Fibroblast of pulmonary artery (primary cell): ENCODE results near the gene LENG8.
"Not testable (repeated sequence)": the region's sequence is repeated elsewhere in the genome, so short reads cannot be mapped to it uniquely, and the experiment has no call there.

Source experiments
- DNase-seq: peaks from one replicate; pipeline ENCODE4 v3.0.0-alpha.2; 2010; ENCODE audit warnings: low read depth
- H3K4me3 ChIP-seq: replicated peaks from 2 replicates; pipeline ENCODE4 v1.5.1; 2011; ENCODE audit warnings: low read depth, mild to moderate bottlenecking, control low read depth, low read length, moderate library complexity
- TF ChIP-seq, protein P1 (sequence below): IDR thresholded peaks from 2 replicates; pipeline ENCODE4 v1.5.1; 2011; ENCODE audit warnings: mild to moderate bottlenecking, control low read depth, low read length, inconsistent platforms; ENCODE audit errors: missing control alignments

Gene LENG8

DNA sequence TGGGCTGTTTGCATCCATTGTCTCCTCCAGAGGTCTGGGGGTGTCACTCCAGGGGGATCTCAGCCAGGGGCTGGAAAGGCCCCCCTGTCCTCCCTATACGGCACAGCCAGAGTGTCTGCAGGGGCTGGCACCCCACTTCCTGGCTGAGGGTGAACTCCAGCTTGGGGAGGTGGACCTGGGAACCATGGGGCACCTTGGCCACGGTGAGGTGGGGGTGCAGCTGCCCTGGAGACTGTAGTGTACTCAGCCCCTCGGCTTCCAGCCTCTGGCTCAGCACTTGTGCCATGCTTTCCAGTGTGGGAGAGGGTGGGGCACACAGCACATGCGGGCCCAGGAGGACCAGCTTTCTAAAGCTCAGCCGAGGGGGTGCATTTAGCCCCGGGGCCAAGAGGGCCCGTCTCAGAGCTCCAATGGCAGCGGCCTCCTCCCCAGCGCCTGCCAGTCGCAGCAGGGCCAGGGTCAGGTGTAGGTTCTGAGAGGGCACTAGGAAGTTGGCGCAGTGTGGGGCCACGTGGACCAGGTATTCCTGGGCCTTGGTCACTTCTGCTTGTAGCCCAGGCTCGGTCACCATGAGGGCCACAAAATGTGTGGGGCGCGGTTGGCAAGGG, 13.2 kb downstream of the LENG8 start:
- TF ChIP-seq, protein P1, sequence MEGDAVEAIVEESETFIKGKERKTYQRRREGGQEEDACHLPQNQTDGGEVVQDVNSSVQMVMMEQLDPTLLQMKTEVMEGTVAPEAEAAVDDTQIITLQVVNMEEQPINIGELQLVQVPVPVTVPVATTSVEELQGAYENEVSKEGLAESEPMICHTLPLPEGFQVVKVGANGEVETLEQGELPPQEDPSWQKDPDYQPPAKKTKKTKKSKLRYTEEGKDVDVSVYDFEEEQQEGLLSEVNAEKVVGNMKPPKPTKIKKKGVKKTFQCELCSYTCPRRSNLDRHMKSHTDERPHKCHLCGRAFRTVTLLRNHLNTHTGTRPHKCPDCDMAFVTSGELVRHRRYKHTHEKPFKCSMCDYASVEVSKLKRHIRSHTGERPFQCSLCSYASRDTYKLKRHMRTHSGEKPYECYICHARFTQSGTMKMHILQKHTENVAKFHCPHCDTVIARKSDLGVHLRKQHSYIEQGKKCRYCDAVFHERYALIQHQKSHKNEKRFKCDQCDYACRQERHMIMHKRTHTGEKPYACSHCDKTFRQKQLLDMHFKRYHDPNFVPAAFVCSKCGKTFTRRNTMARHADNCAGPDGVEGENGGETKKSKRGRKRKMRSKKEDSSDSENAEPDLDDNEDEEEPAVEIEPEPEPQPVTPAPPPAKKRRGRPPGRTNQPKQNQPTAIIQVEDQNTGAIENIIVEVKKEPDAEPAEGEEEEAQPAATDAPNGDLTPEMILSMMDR = no peak
- DNase-seq = no peak
- peak overlapping the region; percentile 58 for H3K4me3 ChIP-seq

DNA sequence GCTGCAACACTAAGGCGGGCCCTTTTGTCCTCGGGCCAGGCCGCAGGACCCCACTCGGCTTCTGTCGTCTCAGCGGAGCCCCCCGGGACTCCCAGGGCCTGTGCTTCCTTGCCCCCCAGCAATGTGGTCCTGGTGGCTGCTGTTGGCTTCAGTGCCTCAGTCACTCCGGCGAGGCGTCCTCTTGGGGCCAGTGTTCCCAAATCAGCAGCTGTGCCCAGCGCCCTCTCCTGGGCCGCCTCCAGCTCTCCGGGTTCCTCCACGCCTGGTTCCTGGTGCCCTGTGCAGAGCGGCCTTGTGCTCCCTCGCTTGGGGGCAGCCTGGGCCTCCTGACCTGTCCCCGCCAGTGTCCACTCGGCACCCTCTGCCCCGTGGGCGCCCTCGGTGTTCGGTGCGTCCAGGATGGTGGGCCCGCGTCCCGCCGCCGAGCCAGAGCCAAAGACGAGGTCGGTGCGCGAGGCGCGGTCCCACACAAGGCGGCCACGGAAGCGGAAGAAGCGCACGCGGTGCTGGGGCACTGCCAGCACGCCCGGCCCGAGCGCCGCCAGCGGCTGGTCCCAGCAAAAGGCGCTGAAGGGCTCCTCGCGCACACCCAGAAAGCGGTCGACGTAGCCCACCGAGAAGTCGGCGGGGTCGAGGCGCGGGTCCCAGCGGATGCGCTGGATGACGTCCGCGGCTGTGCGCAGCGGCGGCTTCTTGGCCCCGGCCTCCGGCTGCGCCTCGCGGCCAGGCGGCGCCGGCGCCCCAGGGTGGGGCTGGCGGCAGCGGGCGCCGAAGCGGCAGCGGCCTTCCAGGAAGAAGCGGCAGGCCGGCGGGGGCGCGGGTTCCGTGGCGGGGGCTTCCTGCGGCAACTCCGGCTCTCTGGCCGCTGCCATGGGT, 13.9 kb downstream of the LENG8 start:
- TF ChIP-seq, protein P1 = peak; percentile 15
- DNase-seq = peak; percentile 70
- H3K4me3 ChIP-seq = peak overlapping the region; percentile 58

DNA sequence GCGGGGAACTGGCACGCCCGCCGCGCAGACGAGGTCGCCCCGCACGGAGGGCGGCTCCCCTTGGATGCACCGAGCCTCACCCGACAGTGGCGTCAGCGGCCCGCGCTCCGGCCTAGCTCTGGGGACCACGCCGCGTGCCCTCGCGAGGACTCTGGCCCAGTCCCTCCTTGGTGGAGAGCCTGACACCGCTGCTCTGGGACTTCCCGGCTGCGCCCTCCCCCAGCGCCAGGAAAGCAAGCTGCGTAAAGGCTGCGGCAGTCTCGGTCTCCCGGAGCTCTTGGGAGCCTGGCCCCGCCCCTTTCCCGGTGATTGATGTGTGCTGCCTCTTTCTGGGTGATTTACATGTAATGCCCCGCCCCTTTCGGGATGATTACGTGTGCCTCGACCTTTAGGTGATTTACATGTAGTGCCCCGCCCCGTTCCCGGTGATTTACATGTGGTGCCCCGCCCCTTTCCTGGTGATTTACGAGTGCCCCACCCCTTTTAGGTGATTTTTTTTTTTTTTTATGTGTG, 14.6 kb downstream of the LENG8 start, which contains the start of gene LENG9:
TSS of gene LENG9 (minus strand) at position 248 of the 513 bp plus-strand sequence. CDS start 252 bp downstream, outside the sequence.
- peak within 1 kb of the TSS; percentile 58 for H3K4me3 ChIP-seq
- peak; percentile 99 for DNase-seq
- TF ChIP-seq, protein P1 = no peak

DNA sequence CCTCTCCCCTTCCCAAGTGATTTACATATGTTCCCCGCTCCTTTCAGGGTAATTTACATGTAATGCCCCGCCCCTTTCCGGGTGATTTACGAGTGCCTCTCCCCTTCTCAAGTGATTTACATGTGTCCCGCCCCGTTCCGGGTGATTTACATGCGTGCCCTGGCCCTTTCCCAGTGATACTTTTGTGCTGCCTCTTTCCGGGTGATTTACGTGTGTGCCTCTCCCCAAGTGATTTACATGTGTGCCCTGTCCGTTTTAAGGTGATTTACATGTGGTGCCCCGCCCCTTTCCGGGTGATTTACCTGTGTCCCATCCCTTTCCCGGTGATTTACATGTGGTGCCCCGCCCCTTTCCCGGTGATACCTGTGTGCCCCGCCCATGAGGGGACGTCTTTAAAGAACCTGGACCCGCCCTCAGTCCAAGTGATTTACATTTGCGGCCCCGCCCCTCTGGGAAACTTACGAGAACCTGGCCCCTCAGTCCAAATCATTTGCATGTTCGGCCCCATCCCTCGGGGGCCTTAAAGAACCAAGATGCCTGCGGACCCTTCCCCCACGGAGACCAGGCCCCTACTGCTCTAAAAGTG, 15.1 kb downstream of the LENG8 start:
- TF ChIP-seq, protein P1 = no peak
- peak overlapping the region; percentile 58 for H3K4me3 ChIP-seq
- peak; percentile 90 for DNase-seq

DNA sequence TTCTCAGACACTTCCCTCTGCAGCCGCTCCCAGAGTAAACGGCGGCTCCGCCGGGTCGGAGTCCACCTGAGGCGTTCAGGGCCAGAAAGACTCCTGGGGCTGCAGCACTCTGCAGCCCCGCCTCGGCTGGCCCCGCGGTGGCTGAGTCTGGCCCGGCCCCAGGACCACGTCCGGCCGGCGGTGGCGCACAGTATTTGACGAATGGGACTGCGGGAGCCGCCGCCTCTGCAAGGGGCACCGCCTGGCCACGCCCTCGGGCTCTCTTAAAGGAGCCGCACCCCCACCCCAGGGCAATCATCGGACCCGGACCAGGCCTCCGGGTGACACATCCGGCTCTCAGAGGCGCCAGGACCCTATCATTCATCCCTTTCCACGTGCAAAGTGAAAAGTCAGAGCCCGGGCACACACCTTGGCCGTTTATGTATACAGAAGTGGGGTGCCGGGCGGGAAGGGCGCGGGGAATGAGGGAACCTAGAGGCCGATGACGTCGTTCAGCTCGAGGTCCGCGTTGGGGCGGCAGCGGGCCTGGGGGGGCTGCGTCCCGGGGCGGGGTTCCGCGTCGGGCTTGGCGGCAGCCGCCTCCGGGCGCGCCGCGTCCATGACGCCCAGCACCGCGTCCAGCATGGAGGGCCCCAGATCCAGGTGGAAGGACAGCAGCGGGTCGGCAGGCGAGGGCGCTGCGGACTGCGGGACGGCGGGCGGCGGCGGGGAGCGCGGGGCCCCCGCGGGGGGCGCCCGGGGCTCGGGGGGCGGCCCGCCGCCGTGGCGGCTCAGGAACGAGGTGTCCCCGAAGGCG, 15.8 kb downstream of the LENG8 start:
- H3K4me3 ChIP-seq = peak overlapping the region; percentile 58
- DNase-seq = peak; percentile 82
- TF ChIP-seq, protein P1 = no peak

DNA sequence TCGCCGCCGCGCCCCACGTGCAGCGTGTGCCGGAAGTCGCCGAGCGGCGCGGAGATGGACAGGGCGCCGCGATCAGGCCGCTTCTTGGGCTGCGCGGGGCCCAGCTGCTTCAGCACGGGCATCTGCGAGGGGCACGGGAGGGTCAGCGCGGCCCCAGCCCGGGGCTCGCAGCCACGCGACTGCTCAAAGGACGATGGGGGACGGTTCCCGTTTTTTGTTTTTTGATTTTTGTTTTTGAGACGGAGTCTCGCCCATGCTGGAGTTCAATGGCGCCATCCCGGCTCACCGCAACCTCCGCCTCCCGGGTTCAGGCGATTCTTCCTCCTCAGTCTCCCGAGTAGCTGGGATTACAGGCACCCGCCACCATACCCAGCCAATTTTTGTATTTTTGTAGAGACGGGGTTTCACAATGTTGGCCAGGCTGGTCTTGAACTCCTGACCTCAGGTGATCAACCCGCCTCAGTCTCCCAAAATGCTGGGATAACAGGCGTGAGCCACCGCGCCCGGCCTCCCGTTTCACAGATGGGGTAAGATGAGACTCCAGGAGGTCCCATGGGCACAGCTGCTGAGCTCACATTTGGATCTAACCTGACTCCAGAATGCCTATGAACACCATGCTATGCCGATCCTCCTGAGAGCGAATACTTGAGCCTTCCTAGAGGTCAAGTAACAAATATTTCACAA, 16.6 kb downstream of the LENG8 start:
- H3K4me3 ChIP-seq = no peak overlapping the region
- DNase-seq = no peak
- TF ChIP-seq, protein P1 = no peak

DNA sequence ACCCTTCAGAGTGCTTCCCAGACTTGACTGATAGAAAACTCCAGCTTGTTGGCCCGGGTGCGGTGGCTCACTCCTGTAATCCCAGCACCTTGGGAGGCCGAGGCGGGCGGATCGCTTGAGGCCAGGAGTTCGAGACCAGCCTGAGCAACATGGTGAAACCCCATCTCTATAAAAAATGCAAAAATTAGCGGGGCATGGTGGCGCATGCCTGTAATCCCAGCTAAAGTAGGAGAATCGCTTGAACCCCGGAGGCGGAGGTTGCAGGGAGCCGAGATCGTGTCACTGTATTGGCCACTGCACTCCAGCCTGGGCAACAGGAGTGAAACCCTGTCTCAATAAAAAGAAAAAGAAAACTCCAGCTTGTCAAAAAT, 17.1 kb downstream of the LENG8 start:
- H3K4me3 ChIP-seq, DNase-seq: not testable (repeated sequence)
